Mucosa of gallbladder (tissue), 1 donor: Measurements from ENCODE around the gene PEAK1. TPM values are rescaled to one million over a fixed set of nuclear protein-coding genes. Genes with fewer than 3 reads are reported as not detected.

Experiments used
- DNase-seq: peaks from one replicate; pipeline ENCODE4 v3.0.0-alpha.2; 2020; ENCODE audit warnings: low spot score
- total RNA-seq: library from RNA; stranded (reverse); gene quantifications from one replicate; pipeline ENCODE4 v1.2.1, GENCODE V29; 2021
- donor health status: DM: no; HTN: no; CAD: no.

Gene PEAK1
- total RNA-seq, 1 donor from 2014 or later, result 62.1 TPM

GRCh38 chr15:77067691-77068367 is 352.1 kb downstream of the PEAK1 start:
- no peak for DNase-seq

GRCh38 chr15:77066971-77067690 is 352.8 kb downstream of the PEAK1 start:
- DNase-seq, result no peak

- no peak for DNase-seq
Observed at GRCh38 chr15:77064539-77065308, 355.2 kb downstream of the PEAK1 start.

GRCh38 chr15:77064063-77064462 is 355.8 kb downstream of the PEAK1 start:
- no peak for DNase-seq

- no peak for DNase-seq
Observed at GRCh38 chr15:77063249-77063648, 356.7 kb downstream of the PEAK1 start.

GRCh38 chr15:77060546-77060945 is 359.4 kb downstream of the PEAK1 start:
- DNase-seq, result no peak

GRCh38 chr15:77059786-77060361 is 360.0 kb downstream of the PEAK1 start:
- no peak for DNase-seq

- no peak for DNase-seq
Observed at GRCh38 chr15:77058468-77058867, 361.4 kb downstream of the PEAK1 start.

- no peak for DNase-seq
Observed at GRCh38 chr15:77057685-77058084, 362.2 kb downstream of the PEAK1 start.

GRCh38 chr15:77057072-77057471 is 362.8 kb downstream of the PEAK1 start:
- no peak for DNase-seq

GRCh38 chr15:77053709-77054108 is 366.2 kb downstream of the PEAK1 start:
- no peak for DNase-seq

GRCh38 chr15:77052556-77052955 is 367.3 kb downstream of the PEAK1 start:
- no peak for DNase-seq

Other genes with a start within 250 kb of the PEAK1 start
- gene HMG20A, start 784 bp upstream of the PEAK1 start, total RNA-seq, result 36.6 TPM
- 2.3 TPM for gene LINGO1, start 212.8 kb upstream of the PEAK1 start, total RNA-seq